K562 (cell line): Measurements from ENCODE around the gene RHOF. TPM values are rescaled to one million over a fixed set of nuclear protein-coding genes. Genes with fewer than 3 reads are reported as not detected.

Experiments
- ARID1B ChIP-seq: fragments of 450-650 bp; IDR thresholded peaks from 2 replicates; pipeline ENCODE4 v1.6.1; 2016; ENCODE audit warnings: antibody characterized with exemption, mild to moderate bottlenecking, inconsistent platforms
- ATF1 ChIP-seq, 2 experiments: fragments of 450-650 bp in 1 of 2; IDR thresholded peaks; 2 replicates each; pipeline ENCODE4 v1.6.1; 2016; ENCODE audit warnings: missing compliant biosample characterization in 1 of 2, missing genetic modification characterization in 1 of 2
- ATF3 ChIP-seq, 2 experiments: fragments of 450-650 bp in 1 of 2; sonication (generic) in 1 of 2; formaldehyde crosslinking in 1 of 2; IDR thresholded peaks in 1 of 2; conservative IDR thresholded peaks in 1 of 2; 2 replicates each; pipeline versions ENCODE4 v1.6.1 to v1.8.1; 2016 to 2023; ENCODE audit warnings: mild to moderate bottlenecking in 2 of 2, moderate library complexity in 2 of 2, inconsistent platforms in 1 of 2, missing genetic modification reagents in 1 of 2
- CBFB ChIP-seq: sonication (generic); formaldehyde crosslinking; IDR thresholded peaks from 2 replicates; pipeline ENCODE4 v1.4.0; 2020; ENCODE audit warnings: mild to moderate bottlenecking, missing genetic modification reagents
- EP300 ChIP-seq: IDR thresholded peaks from 2 replicates; pipeline ENCODE4 v1.6.1; 2012; ENCODE audit warnings: low read length, improper control_type of control experiment
- FOXJ2 ChIP-seq: fragments of 200-800 bp; sonication (Bioruptor generic); IDR thresholded peaks from 2 replicates; pipeline ENCODE4 v1.6.1; 2016; ENCODE audit warnings: missing genetic modification characterization, missing compliant biosample characterization
- HLTF ChIP-seq: fragments of 450-650 bp; IDR thresholded peaks from 2 replicates; pipeline ENCODE4 v1.6.1; 2016
- KAT2B ChIP-seq: IDR thresholded peaks from one replicate; pipeline ENCODE4 v1.6.1; 2012; ENCODE audit warnings: low read depth, mild to moderate bottlenecking, control low read depth, inconsistent platforms, low read length, moderate library complexity
- KDM2B ChIP-seq: fragments of 250-450 bp; sonication (Bioruptor Pico); IDR thresholded peaks from 2 replicates; pipeline ENCODE4 v1.8.0; 2021; ENCODE audit warnings: mild to moderate bottlenecking, moderate library complexity
- L3MBTL2 ChIP-seq: fragments of 450-650 bp; IDR thresholded peaks from 2 replicates; pipeline ENCODE4 v1.6.1; 2016; ENCODE audit warnings: mild to moderate bottlenecking, moderate library complexity
- MITF ChIP-seq: IDR thresholded peaks from 2 replicates; pipeline ENCODE4 v1.6.1; 2014; ENCODE audit warnings: antibody characterized with exemption
- NR0B1 ChIP-seq: fragments of 450-650 bp; IDR thresholded peaks from one replicate; pipeline ENCODE4 v1.6.1; 2018; ENCODE audit warnings: mild to moderate bottlenecking, moderate library complexity; ENCODE audit not compliant: partially characterized antibody
- NUFIP1 ChIP-seq: fragments of 450-650 bp; IDR thresholded peaks from 2 replicates; pipeline ENCODE4 v1.6.1; 2018; ENCODE audit not compliant: partially characterized antibody
- POLR2H ChIP-seq: IDR thresholded peaks from 2 replicates; pipeline ENCODE4 v1.6.1; 2016; ENCODE audit warnings: missing genetic modification characterization, low read depth, mild to moderate bottlenecking, control low read depth, missing compliant biosample characterization, moderate library complexity
- SAFB ChIP-seq: fragments of 200-400 bp; formaldehyde crosslinking; IDR thresholded peaks from 2 replicates; pipeline ENCODE4 v1.6.1; 2017; ENCODE audit warnings: low read depth, low read length, borderline replicate concordance
- SREBF1 ChIP-seq: fragments of 150-350 bp; IDR thresholded peaks from 2 replicates; pipeline ENCODE4 v1.6.1; 2014; ENCODE audit warnings: antibody characterized with exemption, low read depth, low read length, borderline replicate concordance
- STAT5B ChIP-seq: fragments of 250-450 bp; sonication (Bioruptor Pico); IDR thresholded peaks from 2 replicates; pipeline ENCODE4 v1.8.0; 2021; ENCODE audit warnings: mild to moderate bottlenecking, inconsistent platforms
- TEAD2 ChIP-seq: fragments of 450-650 bp; IDR thresholded peaks from 2 replicates; pipeline ENCODE4 v1.6.1; 2016; ENCODE audit warnings: missing genetic modification characterization, control low read depth, missing compliant biosample characterization
- TEAD4 ChIP-seq, 2 experiments: sonication (generic) in 1 of 2; formaldehyde crosslinking in 1 of 2; IDR thresholded peaks; 2 replicates each; pipeline versions ENCODE4 v1.6.1 to v1.8.0; 2012 to 2022; ENCODE audit warnings: borderline replicate concordance in 1 of 2, inconsistent platforms in 1 of 2, low read length in 1 of 2, mild to moderate bottlenecking in 1 of 2, missing genetic modification reagents in 1 of 2
- THAP12 ChIP-seq: fragments of 250-450 bp; sonication (Bioruptor Pico); IDR thresholded peaks from 2 replicates; pipeline ENCODE4 v1.9.0; 2021; ENCODE audit warnings: mild to moderate bottlenecking, inconsistent platforms
- ZBED1 ChIP-seq: IDR thresholded peaks from 2 replicates; pipeline ENCODE4 v1.6.1; 2014
- ZNF41 ChIP-seq: fragments of 250-450 bp; sonication (Bioruptor Pico); conservative IDR thresholded peaks from 2 replicates; pipeline ENCODE4 v1.4.0; 2020; ENCODE audit warnings: mild to moderate bottlenecking
- polyA plus RNA-seq, 8 experiments: library from polyadenylated mRNA; depleted of rRNA in 4 of 8; stranded (reverse) in 5 of 8; unstranded in 3 of 8; fragments of >200 nt; fragmentation: Nextera tagmentation in 2 of 8; fragmentation: Illumina TruSeq in 1 of 8; extraction: Ambion mirVana in 2 of 8; extraction: Trizol in 1 of 8; gene quantifications; 2 replicates each; pipeline versions ENCODE4 v1.2.1 to v1.2.3, GENCODE V29; 2011 to 2014; ENCODE audit warnings: inconsistent platforms in 1 of 8, missing spikeins in 1 of 8
- total RNA-seq, 7 experiments: library from RNA; depleted of rRNA in 6 of 7; stranded (reverse); fragments of >200 nt in 6 of 7; fragmentation: Illumina TruSeq in 2 of 7; extraction: Trizol in 2 of 7; gene quantifications; 2 replicates each; pipeline versions ENCODE4 v1.2.1 to v1.2.3, GENCODE V29; 2011 to 2021; ENCODE audit warnings: low replicate concordance in 1 of 7

Gene RHOF
- total and polyA plus RNA-seq, 9 of the 15 experiments (the other 6 are each of a cell fraction or from before 2014, with no cell fraction given): 0.13 to 10.1 (median 4.0) TPM

- TF ChIP-seq SAFB: peak; percentile 87; the same call in 1 of the 2 replicates
- no peak; the same call in 1 of the 2 replicates for TF ChIP-seq ZBED1
- peak; percentile 97 for TF ChIP-seq L3MBTL2
- no peak for TF ChIP-seq POLR2H (tag)
- 0 out of 2 replicates have a peak, but pooled peaks have one; percentile 25 for TF ChIP-seq KDM2B (CRISPR knock-in tag)
- no peak for TF ChIP-seq ATF3 (IDR thresholded peaks at IDR 0.05)
- TF ChIP-seq ATF3 (CRISPR knock-in tag; conservative IDR thresholded peaks at IDR 0.05): no peak
- TF ChIP-seq CBFB (CRISPR knock-in tag): peak; percentile 94
- no peak for TF ChIP-seq NUFIP1
- TF ChIP-seq MITF: no peak
- 0 out of 2 replicates have a peak, but pooled peaks have one; percentile 34 for TF ChIP-seq ATF1 (CRISPR knock-in tag; IDR thresholded peaks at IDR 0.05)
- TF ChIP-seq ATF1 (tag; IDR thresholded peaks at IDR 0.05): peak; percentile 85
- no peak; the same call in 1 of the 2 replicates for TF ChIP-seq EP300
- TF ChIP-seq TEAD4 (IDR thresholded peaks at IDR 0.05; ENCODE audit: low read length): no peak
- no peak for TF ChIP-seq TEAD4 (CRISPR knock-in tag; IDR thresholded peaks at IDR 0.05; ENCODE audit: borderline replicate concordance)
- no peak for TF ChIP-seq ZNF41 (CRISPR knock-in tag)
- peak; percentile 63; the same call in 1 of the 2 replicates for TF ChIP-seq THAP12
- TF ChIP-seq FOXJ2 (tag): no peak
- peak; percentile 47 for TF ChIP-seq KAT2B
- TF ChIP-seq ARID1B: peak; percentile 48
- no peak for TF ChIP-seq SREBF1
- TF ChIP-seq HLTF: no peak
- TF ChIP-seq NR0B1: no peak
- no peak for TF ChIP-seq STAT5B (CRISPR knock-in tag)
- TF ChIP-seq TEAD2 (tag): no peak
Observed at GRCh38 chr12:121793838-121794533, 498 bp upstream of the RHOF start (continued).
